Naive thymus-derived CD4-positive, alpha-beta T cell (primary cell): Measurements from ENCODE around the gene CCDC59. TPM values are rescaled to one million over a fixed set of nuclear protein-coding genes. Genes with fewer than 3 reads are reported as not detected.

Source experiments
- ATAC-seq: fragments of 150-1000 bp; cut with Tn5 transposase; 2 replicates; pipeline ENCODE4 v1.10.0; 2021; ENCODE audit warnings: mild to moderate bottlenecking, moderate library complexity
- CTCF ChIA-PET: fragments of 350-600 bp; sonication (Branson Sonifier 250); formaldehyde crosslinking; loops from one replicate; lab custom pipeline; 2021; ENCODE audit warnings: antibody characterized with exemption; lab: Charles Lee
- POLR2A ChIA-PET: fragments of 350-600 bp; sonication (Branson Sonifier 250); formaldehyde crosslinking; loops from one replicate; lab custom pipeline; 2021; ENCODE audit warnings: antibody characterized with exemption, inconsistent platforms; lab: Charles Lee
- DNase-seq, 9 donors: peaks; one replicate each; pipeline versions ENCODE4 v3.0.0 to v3.0.0-alpha.2; 2020 to 2022; ENCODE audit warnings: mixed read lengths in 1 of 9
- H3K27ac ChIP-seq: one replicate; pipeline ENCODE4 v1.7.0; 2013; ENCODE audit warnings: mild to moderate bottlenecking, low read depth, low read length, moderate library complexity
- H3K27me3 ChIP-seq, 2 donors: one replicate each; pipeline ENCODE4 v1.7.0; 2013; ENCODE audit warnings: low read length in 2 of 2, mild to moderate bottlenecking in 2 of 2, moderate library complexity in 2 of 2; ENCODE audit not compliant: control insufficient read depth in 2 of 2, insufficient read depth in 2 of 2
- H3K36me3 ChIP-seq, 3 experiments: 1 replicate in 2 of 3; 2 replicates in 1 of 3; pipeline ENCODE4 v1.7.0; 2013; ENCODE audit warnings: low read length in 3 of 3, mild to moderate bottlenecking in 3 of 3, moderate library complexity in 1 of 3; ENCODE audit not compliant: insufficient read depth in 3 of 3, control insufficient read depth in 2 of 3
- H3K4me1 ChIP-seq, 2 donors: one replicate each; pipeline ENCODE4 v1.7.0; 2013; ENCODE audit warnings: low read length in 2 of 2, mild to moderate bottlenecking in 2 of 2, moderate library complexity in 1 of 2; ENCODE audit not compliant: control insufficient read depth in 2 of 2, insufficient read depth in 2 of 2
- H3K4me3 ChIP-seq: 2 replicates; pipeline ENCODE4 v1.7.0; 2013; ENCODE audit warnings: mild to moderate bottlenecking, low read length
- H3K9me3 ChIP-seq, 3 experiments: 1 replicate in 2 of 3; 2 replicates in 1 of 3; pipeline ENCODE4 v1.7.0; 2013; ENCODE audit warnings: low read length in 3 of 3; ENCODE audit not compliant: control insufficient read depth in 2 of 3
- H3K27ac Mint-ChIP-seq, 9 donors: one replicate each; pipeline ENCODE4 v1.8.0; 2020 to 2022; ENCODE audit warnings: mixed read lengths in 9 of 9, mild to moderate bottlenecking in 8 of 9, moderate library complexity in 5 of 9, inconsistent platforms in 2 of 9
- H3K27me3 Mint-ChIP-seq, 5 donors: one replicate each; pipeline ENCODE4 v1.8.0; 2021 to 2022; ENCODE audit warnings: mixed read lengths in 5 of 5, mild to moderate bottlenecking in 1 of 5
- H3K36me3 Mint-ChIP-seq, 5 donors: one replicate each; pipeline ENCODE4 v1.8.0; 2020 to 2022; ENCODE audit warnings: mixed read lengths in 5 of 5, mild to moderate bottlenecking in 3 of 5, inconsistent platforms in 1 of 5
- H3K4me1 Mint-ChIP-seq, 7 donors: one replicate each; pipeline ENCODE4 v1.8.0; 2020 to 2022; ENCODE audit warnings: mixed read lengths in 7 of 7, mild to moderate bottlenecking in 3 of 7, inconsistent platforms in 1 of 7
- H3K4me3 Mint-ChIP-seq, 10 donors: one replicate each; pipeline ENCODE4 v1.8.0; 2020 to 2022; ENCODE audit warnings: mild to moderate bottlenecking in 10 of 10, mixed read lengths in 10 of 10, moderate library complexity in 6 of 10, inconsistent platforms in 2 of 10
- H3K9me3 Mint-ChIP-seq, 11 donors: one replicate each; pipeline ENCODE4 v1.8.0; 2020 to 2022; ENCODE audit warnings: mixed read lengths in 11 of 11, mild to moderate bottlenecking in 4 of 11, inconsistent platforms in 1 of 11, moderate library complexity in 1 of 11
- intact Hi-C, 2 donors: fragments of 100-400 bp; cut with micrococcal nuclease; formaldehyde crosslinking; loops; one replicate each; pipeline ENCODE4 v1.15.1; 2023
- polyA plus RNA-seq, 2 donors: library from polyadenylated mRNA; unstranded; fragments of 300-500 nt; fragmentation: Illumina TruSeq; gene quantifications; one replicate each; pipeline ENCODE4 v1.2.3, GENCODE V29; 2021
- total RNA-seq, 6 experiments: library from RNA in 5 of 6; stranded (reverse) in 5 of 6; gene quantifications; 1 replicate in 5 of 6; 2 replicates in 1 of 6; pipeline ENCODE4 v1.2.3 and lab custom pipeline; 2021 to 2026

The CCDC59 gene
- total and polyA plus RNA-seq, 7 experiments from 2014 or later = 44.9 to 150 (median 79.7) TPM

GRCh38 chr12:82359115-82359478 is 910 bp upstream of the CCDC59 start:
- Mint-ChIP-seq H3K36me3 (peaks cover 0 to 40% (median 30%) of the 10 kb centered on the region in 5 donors), H3K4me3 (peak overlapping the region; percentile 92 to 100 (median 98)), H3K4me1 (peaks cover 24 to 85% (median 75%) of the 10 kb centered on the region in 7 donors), H3K27ac (peak overlapping the region; percentile 99 to 100 (median 100)), H3K27me3 (peaks cover 0 to 4% (median 0%) of the 10 kb centered on the region in 5 donors), H3K9me3 (peaks cover 0 to 6% (median 0%) of the 10 kb centered on the region in 11 donors)
- ChIA-PET POLR2A (interaction anchor here (1.3 to 1.5 kb wide), 2 partner anchors 327 to 715 kb away, joined by 4 to 7 read pairs; partner anchors contain the start of gene TMTC2), CTCF (interaction anchor here (1.2 to 1.8 kb wide), 2 partner anchors 327 to 714 kb away, joined by 3 to 7 read pairs; partner anchors contain the start of gene TMTC2)
- Histone ChIP-seq H3K4me1 (peaks cover 27 to 31% of the 10 kb centered on the region in 2 donors), H3K27ac (peak overlapping the region; percentile 95), H3K36me3 (peaks cover 0 to 15% (median 11%) of the 10 kb centered on the region in 3 experiments), H3K9me3 (no peaks in the 10 kb centered on the region), H3K27me3 (no peaks in the 10 kb centered on the region), H3K4me3 (peak overlapping the region; percentile 93)
- intact Hi-C loops = loop anchor here in 1 of 2 donors (5.0 kb wide), 1 partner anchor 417 kb away; no protein-coding TSS in a partner anchor
- ATAC-seq (no peak), DNase-seq (peak in 1 of 9 donors; percentile 13)

- no peak for ATAC-seq
- peaks cover 24 to 77% (median 65%) of the 10 kb centered on the region in 7 donors for H3K4me1 Mint-ChIP-seq
Measured at GRCh38 chr12:82357845-82358199, 365 bp downstream of the CCDC59 start.

GRCh38 chr12:82357340-82357739 is 847 bp downstream of the CCDC59 start:
- Histone ChIP-seq H3K36me3 (peaks cover 5 to 25% (median 22%) of the 10 kb centered on the region in 3 experiments), H3K27me3 (no peaks in the 10 kb centered on the region), H3K4me3 (peak overlapping the region; percentile 93), H3K4me1 (peaks cover 27 to 31% of the 10 kb centered on the region in 2 donors), H3K27ac (peak overlapping the region; percentile 95), H3K9me3 (no peaks in the 10 kb centered on the region)
- DNase-seq (no peak), ATAC-seq (no peak)
- Mint-ChIP-seq H3K36me3 (peaks cover 0 to 42% (median 30%) of the 10 kb centered on the region in 5 donors), H3K4me3 (peak overlapping the region; percentile 92 to 100 (median 98)), H3K9me3 (peaks cover 0 to 6% (median 0%) of the 10 kb centered on the region in 11 donors), H3K27ac (peak overlapping the region; percentile 99 to 100 (median 100)), H3K27me3 (peaks cover 0 to 4% (median 0%) of the 10 kb centered on the region in 5 donors), H3K4me1 (peaks cover 24 to 73% (median 60%) of the 10 kb centered on the region in 7 donors)
- POLR2A ChIA-PET = interaction anchor here (1.0 to 1.3 kb wide), 2 partner anchors 12 to 419 kb away, joined by 3 read pairs; no protein-coding TSS in a partner anchor
- intact Hi-C loops = loop anchor here in 1 of 2 donors (5.0 kb wide), 1 partner anchor 415 kb away; no protein-coding TSS in a partner anchor
- CTCF ChIA-PET = interaction anchor here (2.3 kb wide), 1 partner anchor 12 kb away, joined by 7 read pairs; no protein-coding TSS in a partner anchor

More at GRCh38 chr12:82357845-82358199, 365 bp downstream of the CCDC59 start:
- peak overlapping the region; percentile 95 for H3K27ac ChIP-seq
- Mint-ChIP-seq H3K27ac (peak overlapping the region; percentile 99 to 100 (median 100)), H3K4me3 (peak overlapping the region; percentile 92 to 100 (median 98)), H3K9me3 (peaks cover 0 to 6% (median 0%) of the 10 kb centered on the region in 11 donors), H3K27me3 (peaks cover 0 to 4% (median 0%) of the 10 kb centered on the region in 5 donors), H3K36me3 (peaks cover 0 to 47% (median 34%) of the 10 kb centered on the region in 5 donors)
- peaks cover 5 to 23% (median 18%) of the 10 kb centered on the region in 3 experiments for H3K36me3 ChIP-seq
- H3K4me3 ChIP-seq = peak overlapping the region; percentile 93
- ChIA-PET CTCF (interaction anchor here (0.7 to 2.3 kb wide), 7 partner anchors 10 to 713 kb away, joined by 3 to 7 read pairs (median 3); partner anchors contain the start of gene TMTC2), POLR2A (interaction anchor here (1.0 to 1.5 kb wide), 4 partner anchors 12 to 713 kb away, joined by 3 to 7 read pairs (median 4); partner anchors contain the start of gene TMTC2)
- DNase-seq = peak in 1 of 9 donors; percentile 10
- intact Hi-C loops = loop anchor here (1.0 to 5.0 kb wide), 5 partner anchors 328 to 714 kb away; partner anchors contain the start of gene TMTC2 (in 2 of the 2)
- no peaks in the 10 kb centered on the region for H3K27me3 ChIP-seq
- peaks cover 27 to 31% of the 10 kb centered on the region in 2 donors for H3K4me1 ChIP-seq
- no peaks in the 10 kb centered on the region for H3K9me3 ChIP-seq

- H3K36me3 Mint-ChIP-seq = peaks cover 0 to 45% (median 17%) of the 10 kb centered on the region in 5 donors
- Histone ChIP-seq H3K9me3 (no peaks in the 10 kb centered on the region), H3K4me1 (peaks cover 6 to 8% of the 10 kb centered on the region in 2 donors), H3K4me3 (no peak overlapping the region), H3K27ac (no peak overlapping the region), H3K36me3 (peaks cover 5 to 45% (median 28%) of the 10 kb centered on the region in 3 experiments), H3K27me3 (no peaks in the 10 kb centered on the region)
- no peaks in the 10 kb centered on the region for H3K9me3 Mint-ChIP-seq
- intact Hi-C loops = no loop called here
- H3K27ac Mint-ChIP-seq = peak overlapping the region in 2 of 9 donors; percentile 25 to 41
- peaks cover 4 to 28% (median 19%) of the 10 kb centered on the region in 7 donors for H3K4me1 Mint-ChIP-seq
- ATAC-seq (peak; percentile 26), DNase-seq (no peak)
- no peaks in the 10 kb centered on the region for H3K27me3 Mint-ChIP-seq
- ChIA-PET CTCF (no interaction called here), POLR2A (no interaction called here)
- H3K4me3 Mint-ChIP-seq = no peak overlapping the region
Measured at GRCh38 chr12:82351390-82351789, 6.8 kb downstream of the CCDC59 start.

- intact Hi-C loops = no loop called here
- POLR2A ChIA-PET = no interaction called here
Measured at GRCh38 chr12:82350161-82350560, 8.0 kb downstream of the CCDC59 start.

GRCh38 chr12:82329508-82329907 is 28.7 kb downstream of the CCDC59 start:
- Histone ChIP-seq H3K9me3 (no peaks in the 10 kb centered on the region), H3K4me3 (no peak overlapping the region), H3K27me3 (no peaks in the 10 kb centered on the region), H3K27ac (no peak overlapping the region), H3K36me3 (no peaks in the 10 kb centered on the region), H3K4me1 (no peaks in the 10 kb centered on the region)
- DNase-seq (no peak), ATAC-seq (no peak)
- intact Hi-C loops = no loop called here
- H3K9me3 Mint-ChIP-seq = no peaks in the 10 kb centered on the region
- H3K27ac Mint-ChIP-seq = no peak overlapping the region
- no peak overlapping the region for H3K4me3 Mint-ChIP-seq
- ChIA-PET POLR2A (no interaction called here), CTCF (interaction anchor here (1.0 kb wide), 2 partner anchors 338 to 685 kb away, joined by 3 to 6 read pairs; no protein-coding TSS in a partner anchor)
- no peaks in the 10 kb centered on the region for H3K36me3 Mint-ChIP-seq
- no peaks in the 10 kb centered on the region for H3K4me1 Mint-ChIP-seq
- H3K27me3 Mint-ChIP-seq = peaks cover 0 to 16% (median 0%) of the 10 kb centered on the region in 5 donors

More at GRCh38 chr12:82350161-82350560, 8.0 kb downstream of the CCDC59 start:
- peaks cover 0 to 36% (median 9%) of the 10 kb centered on the region in 5 donors for H3K36me3 Mint-ChIP-seq
- no peak overlapping the region for H3K27ac Mint-ChIP-seq
- DNase-seq (no peak), ATAC-seq (no peak)
- Histone ChIP-seq H3K36me3 (peaks cover 5 to 41% (median 18%) of the 10 kb centered on the region in 3 experiments), H3K4me1 (no peaks in the 10 kb centered on the region), H3K4me3 (no peak overlapping the region), H3K27ac (no peak overlapping the region), H3K9me3 (no peaks in the 10 kb centered on the region), H3K27me3 (no peaks in the 10 kb centered on the region)
- CTCF ChIA-PET = no interaction called here
- no peaks in the 10 kb centered on the region for H3K27me3 Mint-ChIP-seq
- no peak overlapping the region for H3K4me3 Mint-ChIP-seq
- peaks cover 0 to 15% (median 6%) of the 10 kb centered on the region in 7 donors for H3K4me1 Mint-ChIP-seq
- H3K9me3 Mint-ChIP-seq = no peaks in the 10 kb centered on the region
